Lower leg skin (tissue), 4 donors: ENCODE data around the gene LENEP. TPM values are rescaled to one million over a fixed set of nuclear protein-coding genes. Genes with fewer than 3 reads are reported as not detected.
A peak's percentile ranks its signal among the peaks of the same experiment; 100 is the strongest.

ENCODE experiments used
- DNase-seq, 2 donors: peaks; one replicate each; pipeline ENCODE4 v3.0.0-alpha.2; 2019; ENCODE audit warnings: low spot score in 2 of 2
- H3K4me3 ChIP-seq: fragments of 200-600 bp; sonication (generic); 2 replicates; pipeline ENCODE4 v1.5.1; 2017; ENCODE audit warnings: mild to moderate bottlenecking, low read depth; ENCODE audit not compliant: poor library complexity, severe bottlenecking
- CTCF ChIP-seq, 3 donors: fragments of 450-650 bp; IDR thresholded peaks; one replicate each; pipeline ENCODE4 v1.5.1; 2016; ENCODE audit warnings: antibody characterized with exemption in 3 of 3, mild to moderate bottlenecking in 3 of 3, moderate library complexity in 2 of 3
- POLR2A ChIP-seq, 2 donors: fragments of 450-650 bp; IDR thresholded peaks; one replicate each; pipeline ENCODE4 v1.6.1; 2016 to 2017; ENCODE audit warnings: antibody characterized with exemption in 2 of 2, mild to moderate bottlenecking in 1 of 2, moderate library complexity in 1 of 2
- WGBS, 2 donors: methylation state at CpG; one replicate each; pipeline ENCODE4 v1.1.5; 2018; 5-methylcytosine and 5-hydroxymethylcytosine counted together
- intact Hi-C: fragments of 100-400 bp; cut with DNase I; formaldehyde crosslinking; loops from one replicate; pipeline ENCODE4 v1.15.0; 2023; ENCODE audit warnings: low total_unique reads
- total RNA-seq, 4 donors: library from RNA; depleted of rRNA; stranded (reverse); fragments of >200 nt; gene quantifications; one replicate each; pipeline ENCODE4 v1.1.0, GENCODE V29; 2016

Gene LENEP
- total RNA-seq, 4 donors from 2014 or later: 1.4 TPM; not detected in 3

GRCh38 chr1:154972213-154972516 is 21.2 kb upstream of the LENEP start:
- intact Hi-C loops: no loop called here
- 51 to 62% methylated on average over 3 of the region's 3 CpGs for whole genome bisulfite sequencing, 2 donors
- no peak overlapping the region for H3K4me3 ChIP-seq
- DNase-seq: no peak
- no peak for TF ChIP-seq CTCF (IDR thresholded peaks at IDR 0.05)
- no peak for TF ChIP-seq POLR2A (IDR thresholded peaks at IDR 0.05)

DNA sequence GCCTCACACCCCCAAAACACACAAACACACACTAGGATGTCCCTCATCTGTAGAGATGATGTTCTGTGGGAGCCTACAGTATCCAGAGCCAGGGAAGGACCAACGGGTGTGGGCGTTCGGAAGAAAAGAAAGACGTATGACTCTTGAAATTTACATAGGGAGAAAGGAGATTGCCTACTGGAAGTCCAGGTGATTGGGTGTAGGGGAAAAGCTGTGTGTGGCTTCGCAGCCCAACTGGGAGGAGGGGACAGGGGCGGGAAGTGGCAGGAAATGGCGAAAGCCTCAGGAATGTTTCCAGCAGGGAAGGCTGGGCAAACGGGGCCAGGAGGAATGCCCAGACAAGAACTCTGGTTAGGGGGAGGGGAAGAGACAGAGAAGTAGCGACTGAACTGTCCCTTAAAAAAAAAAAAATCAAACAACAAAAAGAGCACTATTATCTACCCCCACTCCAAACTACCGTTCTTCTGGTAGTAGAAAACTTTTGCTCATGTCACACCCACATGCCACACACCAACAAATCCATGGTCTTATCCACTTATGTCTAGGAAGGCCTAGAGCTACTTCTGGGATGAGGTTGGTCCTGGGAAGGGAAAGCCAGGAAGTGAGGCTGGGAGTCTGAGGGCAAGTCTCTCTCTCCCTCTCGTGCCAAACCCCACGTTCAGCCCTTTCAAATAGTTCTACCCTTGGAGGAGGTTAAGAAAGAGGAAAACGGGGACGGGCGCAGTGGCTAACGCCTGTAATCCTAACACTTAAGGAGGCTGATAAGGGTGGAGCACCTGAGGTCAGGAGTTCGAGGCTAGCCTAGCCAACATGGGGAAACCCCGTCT is 20.7 kb upstream of the LENEP start:
- WGBS, 2 donors: 11 to 18% methylated on average over 18 of the region's 18 CpGs
- peak; percentile 61 to 95 for DNase-seq
- intact Hi-C loops: no loop called here
- TF ChIP-seq CTCF (IDR thresholded peaks at IDR 0.05) (no peak), POLR2A (IDR thresholded peaks at IDR 0.05) (no peak)
- H3K4me3 ChIP-seq: no peak overlapping the region

DNA sequence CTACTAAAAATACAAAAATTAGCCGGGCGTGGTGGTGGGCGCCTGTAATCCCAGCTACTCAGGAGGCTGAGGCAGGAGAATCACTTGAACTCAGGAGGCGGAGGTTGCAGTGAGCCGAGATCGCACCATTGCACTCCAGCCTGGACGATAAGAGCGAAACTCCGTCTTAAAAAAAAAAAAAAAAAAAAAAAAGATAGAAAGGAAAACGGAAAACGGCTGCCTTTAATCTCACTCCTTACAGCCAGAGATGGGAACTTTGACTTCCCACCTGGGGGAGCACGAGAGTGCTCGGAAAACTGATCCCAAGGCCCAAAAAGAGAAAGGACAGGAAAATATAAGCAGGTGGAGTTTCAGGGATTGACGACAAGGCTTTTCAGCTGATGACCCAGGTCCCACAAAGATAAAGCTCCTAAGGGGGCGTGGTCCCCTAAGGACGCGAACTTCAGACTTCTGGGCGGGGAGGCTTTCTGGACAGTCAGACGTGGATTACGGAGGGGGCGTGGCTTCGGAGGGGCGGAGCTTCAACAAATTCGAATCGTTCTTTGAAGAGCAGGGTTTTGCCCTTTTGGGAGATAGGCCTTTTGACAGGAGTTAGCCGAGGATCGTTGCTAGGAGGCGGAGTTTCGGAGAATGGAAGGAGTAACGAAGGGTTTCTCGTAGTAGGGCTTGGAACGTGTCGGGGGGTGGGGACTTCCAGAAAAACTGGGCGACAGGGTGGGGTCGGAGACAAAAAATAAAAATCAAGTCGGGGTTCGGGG is 19.9 kb upstream of the LENEP start:
- peak overlapping the region; percentile 37 for H3K4me3 ChIP-seq
- 3 to 4% methylated on average over 37 of the region's 37 CpGs for WGBS, 2 donors
- DNase-seq: peak; percentile 98 to 100
- intact Hi-C loops: no loop called here
- TF ChIP-seq POLR2A (IDR thresholded peaks at IDR 0.05) (no peak), CTCF (IDR thresholded peaks at IDR 0.05) (no peak)

- H3K4me3 ChIP-seq: peak within 1 kb of the TSS; percentile 37
- no peak for TF ChIP-seq CTCF (IDR thresholded peaks at IDR 0.05)
- no peak for TF ChIP-seq POLR2A (IDR thresholded peaks at IDR 0.05)
- intact Hi-C loops: no loop called here
- 0% methylated on average over 47 of the region's 47 CpGs for WGBS, 2 donors
- peak; percentile 99 to 100 for DNase-seq
Measured at GRCh38 chr1:154974102-154974807, 19.1 kb upstream of the LENEP start, which contains the start of gene CKS1B. Gene CKS1B (plus strand): TSS chr1:154974681. CDS start chr1:154974746, 65 bp downstream.

DNA sequence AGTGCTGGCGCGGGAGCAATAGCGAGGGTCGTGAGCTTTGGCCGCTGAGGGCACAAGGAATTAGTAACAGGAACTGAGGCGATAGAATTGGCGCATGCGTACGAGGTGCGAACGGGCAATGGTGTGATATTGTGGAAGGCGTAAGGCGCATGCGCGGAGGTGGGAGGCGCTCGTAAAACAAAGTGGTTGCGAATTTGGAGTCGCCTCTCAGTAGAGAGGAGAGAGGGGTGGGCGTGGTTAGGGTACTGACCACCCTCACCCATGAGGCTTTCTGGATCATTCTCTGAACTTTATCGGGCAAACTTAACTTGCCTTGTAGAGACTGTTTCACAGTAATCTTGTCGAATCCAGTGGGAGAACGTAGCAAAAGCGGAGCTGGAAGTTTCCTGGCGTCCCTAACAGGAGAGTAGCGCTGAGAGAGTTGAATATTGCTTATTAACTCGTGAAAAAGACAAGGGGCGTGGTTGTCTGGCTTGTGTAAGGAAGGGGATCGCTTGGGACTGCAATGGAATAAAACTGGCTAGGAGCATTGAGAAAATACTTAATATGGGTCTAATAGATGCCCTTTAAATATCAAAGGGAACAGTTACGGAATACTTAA is 18.5 kb upstream of the LENEP start:
- 0% methylated on average over 30 of the region's 30 CpGs for whole genome bisulfite sequencing, 2 donors
- intact Hi-C loops: no loop called here
- H3K4me3 ChIP-seq: peak overlapping the region; percentile 37
- TF ChIP-seq CTCF (IDR thresholded peaks at IDR 0.05) (no peak), POLR2A (IDR thresholded peaks at IDR 0.05) (no peak)
- peak; percentile 95 to 99 for DNase-seq
